Panc1 (cell line): ENCODE data around the gene SLC6A19. TPM values are rescaled to one million over a fixed set of nuclear protein-coding genes. Genes with fewer than 3 reads are reported as not detected.

ENCODE experiments used
- ATAC-seq: fragments of 200-7000 bp; cut with Tn5 transposase; 2 replicates; pipeline ENCODE4 v1.9.1; 2020; ENCODE audit warnings: mild to moderate bottlenecking, moderate library complexity
- BruUV-seq: library from RNA; stranded (reverse); fragments of 400-500 nt; replicated peaks from 2 replicates; lab custom pipeline; 2021; lab: Mats Ljungman, UMichigan
- CTCF ChIA-PET: fragments of 300-600 bp; sonication (Branson Sonifier 250); formaldehyde crosslinking; loops from one replicate; lab custom pipeline; 2022; ENCODE audit warnings: antibody characterized with exemption; lab: Charles Lee
- POLR2A ChIA-PET: fragments of 300-600 bp; sonication (Branson Sonifier 250); formaldehyde crosslinking; loops from one replicate; lab custom pipeline; 2022; ENCODE audit warnings: antibody characterized with exemption; lab: Charles Lee
- DNase-seq: peaks from one replicate; pipeline ENCODE4 v3.0.0-alpha.2; 2010; ENCODE audit warnings: low read depth, low spot score
- H3K27ac ChIP-seq: 2 replicates; pipeline ENCODE4 v1.5.1; 2011; ENCODE audit warnings: mild to moderate bottlenecking, low read length, inconsistent platforms
- H3K27me3 ChIP-seq: fragments of 200-500 bp; sonication (Bioruptor generic); 2 replicates; pipeline ENCODE4 v1.6.0; 2014; ENCODE audit warnings: low read length, inconsistent platforms; ENCODE audit not compliant: control insufficient read depth, insufficient read depth
- H3K36me3 ChIP-seq: fragments of 200-500 bp; sonication (Bioruptor generic); 2 replicates; pipeline ENCODE4 v1.5.1; 2014; ENCODE audit warnings: inconsistent platforms, mild to moderate bottlenecking, low read length, moderate library complexity; ENCODE audit not compliant: control insufficient read depth, insufficient read depth
- H3K4me1 ChIP-seq: 2 replicates; pipeline ENCODE4 v1.5.1; 2011; ENCODE audit warnings: inconsistent platforms, mild to moderate bottlenecking, low read length, moderate library complexity; ENCODE audit not compliant: control insufficient read depth, insufficient read depth
- H3K4me3 ChIP-seq, 2 experiments: 2 replicates each; pipeline ENCODE4 v1.5.1; 2011 to 2012; ENCODE audit warnings: low read depth in 2 of 2, low read length in 2 of 2, mild to moderate bottlenecking in 2 of 2, inconsistent platforms in 1 of 2, moderate library complexity in 1 of 2
- H3K9me3 ChIP-seq: fragments of 200-500 bp; sonication (Bioruptor generic); 2 replicates; pipeline ENCODE4 v1.5.1; 2014; ENCODE audit warnings: low read depth, mild to moderate bottlenecking, inconsistent platforms, low read length, moderate library complexity; ENCODE audit not compliant: control insufficient read depth, insufficient read depth
- POLR2AphosphoS5 ChIP-seq: IDR thresholded peaks from 2 replicates; pipeline ENCODE4 v1.6.1; 2012; ENCODE audit warnings: mild to moderate bottlenecking, low read depth, low read length, moderate library complexity
- SIN3A ChIP-seq: IDR thresholded peaks from 2 replicates; pipeline ENCODE4 v1.6.1; 2012; ENCODE audit warnings: low read depth, mild to moderate bottlenecking, low read length, moderate library complexity, borderline replicate concordance; ENCODE audit not compliant: insufficient read depth
- TCF7L2 ChIP-seq: IDR thresholded peaks from 2 replicates; pipeline ENCODE4 v1.6.1; 2011; ENCODE audit warnings: mild to moderate bottlenecking, low read depth, low read length, inconsistent platforms
- in situ Hi-C: cut with HindIII; loops from 2 replicates; pipeline ENCODE4 v1.10.0; 2016; ENCODE audit warnings: low sequenced_read_pairs, low pct_unique_long_range_greater_than_20kb
- intact Hi-C: fragments of 100-400 bp; cut with micrococcal nuclease; formaldehyde crosslinking; loops from one replicate; pipeline ENCODE4 v1.10.0; 2022; ENCODE audit not compliant: unreplicated experiment
- total RNA-seq: library from RNA; stranded (reverse); gene quantifications from one replicate; pipeline ENCODE4 v1.2.1, GENCODE V29; 2021; ENCODE audit not compliant: unreplicated experiment
- TF ChIP-seq, protein P1 (sequence below), 2 experiments: IDR thresholded peaks; 2 replicates each; pipeline ENCODE4 v1.6.1; 2011 to 2012; ENCODE audit warnings: low read depth in 2 of 2, control low read depth in 1 of 2, low read length in 1 of 2, mild to moderate bottlenecking in 1 of 2, moderate library complexity in 1 of 2; ENCODE audit not compliant: insufficient read depth in 1 of 2
- TF ChIP-seq, protein P2 (sequence below): fragments of 450-650 bp; IDR thresholded peaks from 2 replicates; pipeline ENCODE4 v1.5.1; 2017; ENCODE audit warnings: mild to moderate bottlenecking

The SLC6A19 gene
- total RNA-seq, 1 experiment from 2014 or later, result 0.23 TPM

DNA sequence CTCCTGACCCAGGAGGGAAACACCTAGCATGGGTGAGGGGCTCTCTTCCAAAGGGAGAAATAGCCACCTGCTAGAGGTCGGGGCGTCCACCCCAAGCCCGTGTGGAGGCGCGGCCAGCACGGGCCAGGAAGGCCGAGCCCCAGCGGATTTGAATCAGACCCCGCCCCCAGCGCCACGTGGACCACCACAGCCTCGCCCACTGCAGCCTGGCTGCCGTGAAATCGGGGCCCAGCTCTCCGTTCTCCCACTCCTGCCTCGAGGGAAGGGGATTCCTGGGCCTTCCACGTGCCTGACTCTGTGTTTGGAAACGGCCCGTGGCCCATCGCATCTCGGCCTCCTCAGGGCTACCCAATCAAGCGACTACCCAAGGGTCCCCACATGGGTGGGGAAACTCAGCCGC lies 55.4 kb downstream of the SLC6A19 start:
- in situ Hi-C loops (no loop called here), intact Hi-C loops (no loop called here)
- no peak for ATAC-seq
- no peaks in the 10 kb centered on the region for H3K36me3 ChIP-seq
- BruUV-seq, result no TSS peak
- no peaks in the 10 kb centered on the region for H3K4me1 ChIP-seq
- H3K4me3 ChIP-seq, result no peak overlapping the region
- no peaks in the 10 kb centered on the region for H3K27me3 ChIP-seq
- no peak for DNase-seq
- H3K27ac ChIP-seq, result no peak overlapping the region
- H3K9me3 ChIP-seq, result no peaks in the 10 kb centered on the region
- ChIA-PET CTCF (no interaction called here), POLR2A (no interaction called here)
- TF ChIP-seq SIN3A, result no peak
- TF ChIP-seq, protein P1, sequence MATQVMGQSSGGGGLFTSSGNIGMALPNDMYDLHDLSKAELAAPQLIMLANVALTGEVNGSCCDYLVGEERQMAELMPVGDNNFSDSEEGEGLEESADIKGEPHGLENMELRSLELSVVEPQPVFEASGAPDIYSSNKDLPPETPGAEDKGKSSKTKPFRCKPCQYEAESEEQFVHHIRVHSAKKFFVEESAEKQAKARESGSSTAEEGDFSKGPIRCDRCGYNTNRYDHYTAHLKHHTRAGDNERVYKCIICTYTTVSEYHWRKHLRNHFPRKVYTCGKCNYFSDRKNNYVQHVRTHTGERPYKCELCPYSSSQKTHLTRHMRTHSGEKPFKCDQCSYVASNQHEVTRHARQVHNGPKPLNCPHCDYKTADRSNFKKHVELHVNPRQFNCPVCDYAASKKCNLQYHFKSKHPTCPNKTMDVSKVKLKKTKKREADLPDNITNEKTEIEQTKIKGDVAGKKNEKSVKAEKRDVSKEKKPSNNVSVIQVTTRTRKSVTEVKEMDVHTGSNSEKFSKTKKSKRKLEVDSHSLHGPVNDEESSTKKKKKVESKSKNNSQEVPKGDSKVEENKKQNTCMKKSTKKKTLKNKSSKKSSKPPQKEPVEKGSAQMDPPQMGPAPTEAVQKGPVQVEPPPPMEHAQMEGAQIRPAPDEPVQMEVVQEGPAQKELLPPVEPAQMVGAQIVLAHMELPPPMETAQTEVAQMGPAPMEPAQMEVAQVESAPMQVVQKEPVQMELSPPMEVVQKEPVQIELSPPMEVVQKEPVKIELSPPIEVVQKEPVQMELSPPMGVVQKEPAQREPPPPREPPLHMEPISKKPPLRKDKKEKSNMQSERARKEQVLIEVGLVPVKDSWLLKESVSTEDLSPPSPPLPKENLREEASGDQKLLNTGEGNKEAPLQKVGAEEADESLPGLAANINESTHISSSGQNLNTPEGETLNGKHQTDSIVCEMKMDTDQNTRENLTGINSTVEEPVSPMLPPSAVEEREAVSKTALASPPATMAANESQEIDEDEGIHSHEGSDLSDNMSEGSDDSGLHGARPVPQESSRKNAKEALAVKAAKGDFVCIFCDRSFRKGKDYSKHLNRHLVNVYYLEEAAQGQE (IDR thresholded peaks at IDR 0.05; ENCODE audit: insufficient read depth in 1 of 2, low read depth in 2 of 2, low read length in 1 of 2), result no peak
- TF ChIP-seq, protein P2, sequence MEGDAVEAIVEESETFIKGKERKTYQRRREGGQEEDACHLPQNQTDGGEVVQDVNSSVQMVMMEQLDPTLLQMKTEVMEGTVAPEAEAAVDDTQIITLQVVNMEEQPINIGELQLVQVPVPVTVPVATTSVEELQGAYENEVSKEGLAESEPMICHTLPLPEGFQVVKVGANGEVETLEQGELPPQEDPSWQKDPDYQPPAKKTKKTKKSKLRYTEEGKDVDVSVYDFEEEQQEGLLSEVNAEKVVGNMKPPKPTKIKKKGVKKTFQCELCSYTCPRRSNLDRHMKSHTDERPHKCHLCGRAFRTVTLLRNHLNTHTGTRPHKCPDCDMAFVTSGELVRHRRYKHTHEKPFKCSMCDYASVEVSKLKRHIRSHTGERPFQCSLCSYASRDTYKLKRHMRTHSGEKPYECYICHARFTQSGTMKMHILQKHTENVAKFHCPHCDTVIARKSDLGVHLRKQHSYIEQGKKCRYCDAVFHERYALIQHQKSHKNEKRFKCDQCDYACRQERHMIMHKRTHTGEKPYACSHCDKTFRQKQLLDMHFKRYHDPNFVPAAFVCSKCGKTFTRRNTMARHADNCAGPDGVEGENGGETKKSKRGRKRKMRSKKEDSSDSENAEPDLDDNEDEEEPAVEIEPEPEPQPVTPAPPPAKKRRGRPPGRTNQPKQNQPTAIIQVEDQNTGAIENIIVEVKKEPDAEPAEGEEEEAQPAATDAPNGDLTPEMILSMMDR, result no peak
- TF ChIP-seq POLR2AphosphoS5, result no peak
- TF ChIP-seq TCF7L2, result no peak

DNA sequence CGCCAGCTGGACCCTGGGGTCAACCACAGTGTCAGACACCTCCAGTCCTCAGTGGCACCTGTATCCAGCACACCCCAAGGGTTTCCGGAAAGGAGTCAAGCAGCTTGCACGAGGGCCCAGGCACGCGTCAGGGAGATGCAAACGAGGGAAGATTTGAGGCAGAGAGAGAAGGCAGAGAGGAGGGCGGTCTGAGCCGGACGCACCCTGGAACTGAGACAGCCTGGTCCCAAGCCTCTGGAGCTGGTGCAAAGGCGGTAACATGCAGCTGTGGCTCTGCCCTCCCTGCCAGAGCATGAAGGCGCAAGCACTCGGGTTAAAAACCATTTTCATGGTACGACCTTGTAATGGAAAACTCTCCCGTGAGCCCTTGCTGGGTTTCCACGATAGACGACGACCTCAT lies 56.0 kb downstream of the SLC6A19 start:
- no peak for ATAC-seq
- no TSS peak for BruUV-seq
- Histone ChIP-seq H3K36me3 (no peaks in the 10 kb centered on the region), H3K9me3 (no peaks in the 10 kb centered on the region), H3K27me3 (no peaks in the 10 kb centered on the region), H3K4me1 (no peaks in the 10 kb centered on the region), H3K27ac (no peak overlapping the region), H3K4me3 (no peak overlapping the region)
- TF ChIP-seq, protein P2, result no peak
- TF ChIP-seq POLR2AphosphoS5, result no peak
- ChIA-PET POLR2A (no interaction called here), CTCF (no interaction called here)
- intact Hi-C loops, result no loop called here
- no peak for DNase-seq
- in situ Hi-C loops, result no loop called here
